Myocyte (in vitro differentiated cells): ENCODE results near the gene IL22RA1. TPM values are rescaled to one million over a fixed set of nuclear protein-coding genes. Genes with fewer than 3 reads are reported as not detected.
A peak's percentile ranks its signal among the peaks of the same experiment; 100 is the strongest.

Source experiments
- DNase-seq: peaks from one replicate; pipeline ENCODE4 v3.0.0-alpha.2; 2012; ENCODE audit warnings: low read depth
- total RNA-seq: library from RNA; depleted of rRNA; stranded (reverse); fragments of >200 nt; gene quantifications from 2 replicates; pipeline ENCODE4 v1.2.3, GENCODE V29; 2014

The IL22RA1 gene
- total RNA-seq, 1 donor from 2014 or later = not detected

- DNase-seq = no peak
Observed at GRCh38 chr1:24139841-24140425, 3.0 kb downstream of the IL22RA1 start.

- DNase-seq = no peak
Observed at GRCh38 chr1:24139222-24139489, 3.8 kb downstream of the IL22RA1 start.

- no peak for DNase-seq
Observed at GRCh38 chr1:24138476-24139221, 4.3 kb downstream of the IL22RA1 start.

- DNase-seq = no peak
Observed at GRCh38 chr1:24136956-24137539, 5.9 kb downstream of the IL22RA1 start.

GRCh38 chr1:24134376-24134775, 8.6 kb downstream of the IL22RA1 start:
- DNase-seq = no peak

GRCh38 chr1:24133819-24134218, 9.1 kb downstream of the IL22RA1 start:
- DNase-seq = no peak

GRCh38 chr1:24130385-24130784, 12.6 kb downstream of the IL22RA1 start:
- DNase-seq = no peak

GRCh38 chr1:24127801-24128363, 15.1 kb downstream of the IL22RA1 start:
- no peak for DNase-seq

- DNase-seq = no peak
Observed at GRCh38 chr1:24127134-24127800, 15.7 kb downstream of the IL22RA1 start.

- DNase-seq = no peak
Observed at GRCh38 chr1:24126672-24127023, 16.3 kb downstream of the IL22RA1 start.

GRCh38 chr1:24126018-24126671, 16.8 kb downstream of the IL22RA1 start:
- DNase-seq = peak; percentile 50

GRCh38 chr1:24125456-24125855, 17.5 kb downstream of the IL22RA1 start:
- DNase-seq = no peak

GRCh38 chr1:24124980-24125379, 18.0 kb downstream of the IL22RA1 start:
- DNase-seq = no peak

- DNase-seq = no peak
Observed at GRCh38 chr1:24123611-24124010, 19.3 kb downstream of the IL22RA1 start.

- DNase-seq = no peak
Observed at GRCh38 chr1:24122776-24123175, 20.2 kb downstream of the IL22RA1 start.

- DNase-seq = no peak
Observed at GRCh38 chr1:24121406-24121805, 21.5 kb downstream of the IL22RA1 start.

- no peak for DNase-seq
Observed at GRCh38 chr1:24120965-24121364, 22.0 kb downstream of the IL22RA1 start.

GRCh38 chr1:24119859-24120756, 22.8 kb downstream of the IL22RA1 start:
- DNase-seq = no peak

- DNase-seq = no peak
Observed at GRCh38 chr1:24119489-24119858, 23.5 kb downstream of the IL22RA1 start.

- DNase-seq = no peak
Observed at GRCh38 chr1:24118410-24119242, 24.3 kb downstream of the IL22RA1 start.
